Sigmoid colon (tissue), 4 donors: ENCODE measurements around the gene PTPRT.

Experiments used
- CTCF ChIP-seq, 4 experiments: fragments of 450-650 bp in 3 of 4; fragments of 200-600 bp in 1 of 4; IDR thresholded peaks; one replicate each; pipeline ENCODE4 v1.5.1; 2016 to 2019; ENCODE audit warnings: antibody characterized with exemption in 4 of 4, mild to moderate bottlenecking in 3 of 4, moderate library complexity in 2 of 4
- EP300 ChIP-seq, 4 donors: sonication (generic); formaldehyde crosslinking; IDR thresholded peaks; one replicate each; pipeline ENCODE4 v1.6.1; 2017; ENCODE audit warnings: antibody characterized with exemption in 4 of 4
- POLR2A ChIP-seq, 2 donors: fragments of 450-650 bp; IDR thresholded peaks; one replicate each; pipeline ENCODE4 v1.6.1; 2016; ENCODE audit warnings: antibody characterized with exemption in 2 of 2, mild to moderate bottlenecking in 2 of 2, moderate library complexity in 2 of 2
- POLR2AphosphoS5 ChIP-seq, 4 donors: sonication (generic); formaldehyde crosslinking; IDR thresholded peaks; one replicate each; pipeline ENCODE4 v1.6.1; 2017; ENCODE audit warnings: antibody characterized with exemption in 4 of 4

GRCh38 chr20:42747765-42748411 is 441.8 kb downstream of the PTPRT start:
- TF ChIP-seq CTCF (IDR thresholded peaks at IDR 0.05) (no peak), POLR2A (IDR thresholded peaks at IDR 0.05) (no peak), EP300 (IDR thresholded peaks at IDR 0.05) (no peak), POLR2AphosphoS5 (IDR thresholded peaks at IDR 0.05) (no peak)
